K562 (cell line): ENCODE data around the gene ARL16. TPM values are rescaled to one million over a fixed set of nuclear protein-coding genes. Genes with fewer than 3 reads are reported as not detected.

Experiments used
- COPS2 ChIP-seq: fragments of 450-650 bp; conservative IDR thresholded peaks from 2 replicates; pipeline ENCODE4 v1.6.1; 2016; ENCODE audit warnings: mild to moderate bottlenecking, moderate library complexity
- ELF1 ChIP-seq: fragments of 200-800 bp; sonication (Bioruptor generic); IDR thresholded peaks from 2 replicates; pipeline ENCODE4 v1.6.1; 2016; ENCODE audit warnings: missing genetic modification characterization, missing compliant biosample characterization
- FOXM1 ChIP-seq, 2 experiments: fragments of 450-650 bp in 1 of 2; sonication (generic) in 1 of 2; formaldehyde crosslinking in 1 of 2; IDR thresholded peaks; 2 replicates each; pipeline versions ENCODE4 v1.6.1 to v1.9.0; 2017 to 2022; ENCODE audit warnings: low read depth in 2 of 2, mild to moderate bottlenecking in 2 of 2, missing genetic modification reagents in 1 of 2, moderate library complexity in 1 of 2
- HDAC1 ChIP-seq, 2 experiments: fragments of 450-650 bp; IDR thresholded peaks; 2 replicates each; pipeline ENCODE4 v1.6.1; 2016 to 2017; ENCODE audit warnings: inconsistent platforms in 1 of 2, mild to moderate bottlenecking in 1 of 2, moderate library complexity in 1 of 2
- HDAC3 ChIP-seq: fragments of 450-650 bp; IDR thresholded peaks from 2 replicates; pipeline ENCODE4 v1.6.1; 2018; ENCODE audit warnings: borderline replicate concordance, mild to moderate bottlenecking, moderate library complexity; ENCODE audit not compliant: partially characterized antibody
- JUND ChIP-seq, 2 experiments: IDR thresholded peaks; 2 replicates in 1 of 2; 3 replicates in 1 of 2; pipeline ENCODE4 v1.6.1; 2011; ENCODE audit warnings: borderline replicate concordance in 2 of 2, low read depth in 2 of 2, low read length in 2 of 2, improper control_type of control experiment in 1 of 2, missing biosample characterization in 1 of 2, missing genetic modification characterization in 1 of 2, missing genetic modification reagents in 1 of 2
- KDM2B ChIP-seq: fragments of 250-450 bp; sonication (Bioruptor Pico); IDR thresholded peaks from 2 replicates; pipeline ENCODE4 v1.8.0; 2021; ENCODE audit warnings: mild to moderate bottlenecking, moderate library complexity
- KDM4B ChIP-seq, 2 experiments: fragments of 450-650 bp in 1 of 2; sonication (generic) in 1 of 2; IDR thresholded peaks; 2 replicates each; pipeline ENCODE4 v1.6.1; 2016 to 2017; ENCODE audit warnings: borderline replicate concordance in 2 of 2, antibody characterized with exemption in 1 of 2, low read depth in 1 of 2, mild to moderate bottlenecking in 1 of 2
- KLF1 ChIP-seq: fragments of 450-650 bp; IDR thresholded peaks from 2 replicates; pipeline ENCODE4 v1.6.1; 2016; ENCODE audit warnings: missing genetic modification characterization, missing compliant biosample characterization
- MEIS2 ChIP-seq: fragments of 450-650 bp; IDR thresholded peaks from 2 replicates; pipeline ENCODE4 v1.6.1; 2014; ENCODE audit warnings: mild to moderate bottlenecking; ENCODE audit not compliant: partially characterized antibody
- MTA3 ChIP-seq: fragments of 450-650 bp; formaldehyde crosslinking; IDR thresholded peaks from 2 replicates; pipeline ENCODE4 v1.6.1; 2017; ENCODE audit warnings: mild to moderate bottlenecking, borderline replicate concordance
- NEUROD1 ChIP-seq: fragments of 150-350 bp; IDR thresholded peaks from 2 replicates; pipeline ENCODE4 v1.6.1; 2014; ENCODE audit warnings: borderline replicate concordance, low read length, low read depth; ENCODE audit not compliant: partially characterized antibody
- NR2C2 ChIP-seq, 2 experiments: fragments of 200-800 bp in 1 of 2; sonication (Bioruptor generic) in 1 of 2; sonication (generic) in 1 of 2; formaldehyde crosslinking in 1 of 2; IDR thresholded peaks; 2 replicates each; pipeline versions ENCODE4 v1.6.1 to v1.8.0; 2016 to 2022; ENCODE audit warnings: mild to moderate bottlenecking in 1 of 2, missing compliant biosample characterization in 1 of 2, missing genetic modification characterization in 1 of 2, missing genetic modification reagents in 1 of 2
- PML ChIP-seq: IDR thresholded peaks from 2 replicates; pipeline ENCODE4 v1.6.1; 2012; ENCODE audit warnings: low read length, inconsistent platforms
- SPI1 ChIP-seq: IDR thresholded peaks from 2 replicates; pipeline ENCODE4 v1.6.1; 2011; ENCODE audit warnings: low read depth, low read length, control low read depth, borderline replicate concordance
- TBP ChIP-seq: optimal IDR thresholded peaks from 2 replicates; pipeline ENCODE3; 2011; ENCODE audit warnings: low read depth, low read length, improper control_type of control experiment
- TEAD1 ChIP-seq, 2 experiments: fragments of 450-650 bp in 1 of 2; sonication (generic) in 1 of 2; formaldehyde crosslinking; IDR thresholded peaks; 2 replicates each; pipeline versions ENCODE4 v1.4.0 to v1.8.0; 2020 to 2022; ENCODE audit warnings: mild to moderate bottlenecking in 2 of 2, missing genetic modification reagents in 1 of 2
- ZBED1 ChIP-seq: IDR thresholded peaks from 2 replicates; pipeline ENCODE4 v1.6.1; 2014
- ZC3H11A ChIP-seq: IDR thresholded peaks from 2 replicates; pipeline ENCODE4 v1.6.1; 2012; ENCODE audit warnings: low read depth, low read length, improper control_type of control experiment
- ZNF766 ChIP-seq: fragments of 200-800 bp; sonication (Bioruptor generic); conservative IDR thresholded peaks from 2 replicates; pipeline ENCODE4 v1.6.1; 2016; ENCODE audit warnings: missing genetic modification characterization, missing compliant biosample characterization
- ZNF785 ChIP-seq: fragments of 250-450 bp; sonication (Bioruptor Pico); IDR thresholded peaks from 2 replicates; pipeline ENCODE4 v1.4.0; 2020; ENCODE audit warnings: mild to moderate bottlenecking
- polyA plus RNA-seq, 8 experiments: library from polyadenylated mRNA; depleted of rRNA in 4 of 8; stranded (reverse) in 5 of 8; unstranded in 3 of 8; fragments of >200 nt; fragmentation: Nextera tagmentation in 2 of 8; fragmentation: Illumina TruSeq in 1 of 8; extraction: Ambion mirVana in 2 of 8; extraction: Trizol in 1 of 8; gene quantifications; 2 replicates each; pipeline versions ENCODE4 v1.2.1 to v1.2.3, GENCODE V29; 2011 to 2014; ENCODE audit warnings: inconsistent platforms in 1 of 8, missing spikeins in 1 of 8
- total RNA-seq, 7 experiments: library from RNA; depleted of rRNA in 6 of 7; stranded (reverse); fragments of >200 nt in 6 of 7; fragmentation: Illumina TruSeq in 2 of 7; extraction: Trizol in 2 of 7; gene quantifications; 2 replicates each; pipeline versions ENCODE4 v1.2.1 to v1.2.3, GENCODE V29; 2011 to 2021; ENCODE audit warnings: low replicate concordance in 1 of 7
- TF ChIP-seq, protein P1 (sequence below): sonication (generic); formaldehyde crosslinking; IDR thresholded peaks from 2 replicates; pipeline ENCODE4 v1.8.1; 2023; ENCODE audit warnings: mild to moderate bottlenecking, missing genetic modification reagents, moderate library complexity
- TF ChIP-seq, protein P2 (sequence below), 2 experiments: IDR thresholded peaks; 2 replicates each; pipeline ENCODE4 v1.6.1; 2012; ENCODE audit warnings: improper control_type of control experiment in 2 of 2, low read depth in 2 of 2, low read length in 2 of 2, borderline replicate concordance in 1 of 2

ARL16 gene
- total and polyA plus RNA-seq, 9 of the 15 experiments (the other 6 are each of a cell fraction or from before 2014, with no cell fraction given) = 5.4 to 32.4 (median 22.6) TPM

- TF ChIP-seq, protein P1, sequence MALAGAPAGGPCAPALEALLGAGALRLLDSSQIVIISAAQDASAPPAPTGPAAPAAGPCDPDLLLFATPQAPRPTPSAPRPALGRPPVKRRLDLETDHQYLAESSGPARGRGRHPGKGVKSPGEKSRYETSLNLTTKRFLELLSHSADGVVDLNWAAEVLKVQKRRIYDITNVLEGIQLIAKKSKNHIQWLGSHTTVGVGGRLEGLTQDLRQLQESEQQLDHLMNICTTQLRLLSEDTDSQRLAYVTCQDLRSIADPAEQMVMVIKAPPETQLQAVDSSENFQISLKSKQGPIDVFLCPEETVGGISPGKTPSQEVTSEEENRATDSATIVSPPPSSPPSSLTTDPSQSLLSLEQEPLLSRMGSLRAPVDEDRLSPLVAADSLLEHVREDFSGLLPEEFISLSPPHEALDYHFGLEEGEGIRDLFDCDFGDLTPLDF (CRISPR knock-in tag) = no peak
- TF ChIP-seq NR2C2 (CRISPR knock-in tag; IDR thresholded peaks at IDR 0.05) = no peak
- TF ChIP-seq NR2C2 (tag; IDR thresholded peaks at IDR 0.05) = peak; percentile 66
- peak; percentile 86 for TF ChIP-seq SPI1
- TF ChIP-seq NEUROD1 = peak; percentile 98
- no peak for TF ChIP-seq JUND (IDR thresholded peaks at IDR 0.05; ENCODE audit: borderline replicate concordance, low read depth, low read length)
- no peak for TF ChIP-seq JUND (tag; IDR thresholded peaks at IDR 0.05; ENCODE audit: borderline replicate concordance, low read depth, low read length)
- TF ChIP-seq ZC3H11A = no peak
- 0 out of 2 replicates have a peak, but pooled peaks have one; percentile 21 for TF ChIP-seq KLF1 (tag)
- TF ChIP-seq TBP = peak; percentile 58
- no peak for TF ChIP-seq COPS2
- TF ChIP-seq KDM2B = no peak
- 0 out of 2 replicates have a peak, but pooled peaks have one; percentile 3 for TF ChIP-seq PML
- TF ChIP-seq, protein P2, sequence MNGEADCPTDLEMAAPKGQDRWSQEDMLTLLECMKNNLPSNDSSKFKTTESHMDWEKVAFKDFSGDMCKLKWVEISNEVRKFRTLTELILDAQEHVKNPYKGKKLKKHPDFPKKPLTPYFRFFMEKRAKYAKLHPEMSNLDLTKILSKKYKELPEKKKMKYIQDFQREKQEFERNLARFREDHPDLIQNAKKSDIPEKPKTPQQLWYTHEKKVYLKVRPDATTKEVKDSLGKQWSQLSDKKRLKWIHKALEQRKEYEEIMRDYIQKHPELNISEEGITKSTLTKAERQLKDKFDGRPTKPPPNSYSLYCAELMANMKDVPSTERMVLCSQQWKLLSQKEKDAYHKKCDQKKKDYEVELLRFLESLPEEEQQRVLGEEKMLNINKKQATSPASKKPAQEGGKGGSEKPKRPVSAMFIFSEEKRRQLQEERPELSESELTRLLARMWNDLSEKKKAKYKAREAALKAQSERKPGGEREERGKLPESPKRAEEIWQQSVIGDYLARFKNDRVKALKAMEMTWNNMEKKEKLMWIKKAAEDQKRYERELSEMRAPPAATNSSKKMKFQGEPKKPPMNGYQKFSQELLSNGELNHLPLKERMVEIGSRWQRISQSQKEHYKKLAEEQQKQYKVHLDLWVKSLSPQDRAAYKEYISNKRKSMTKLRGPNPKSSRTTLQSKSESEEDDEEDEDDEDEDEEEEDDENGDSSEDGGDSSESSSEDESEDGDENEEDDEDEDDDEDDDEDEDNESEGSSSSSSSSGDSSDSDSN (IDR thresholded peaks at IDR 0.05; ENCODE audit: borderline replicate concordance in 1 of 2, low read depth in 2 of 2, low read length in 2 of 2) = 0 out of 4 replicates have a peak, but pooled peaks of 1 of the 2 experiments have one; percentile 67
- no peak; the same call in 1 of the 2 replicates for TF ChIP-seq FOXM1 (IDR thresholded peaks at IDR 0.05; ENCODE audit: low read depth)
- TF ChIP-seq FOXM1 (CRISPR knock-in tag; IDR thresholded peaks at IDR 0.05; ENCODE audit: low read depth) = no peak
- no peak for TF ChIP-seq ZNF766 (CRISPR knock-in tag)
- TF ChIP-seq ELF1 (tag) = peak; percentile 98
- TF ChIP-seq MEIS2 = peak; percentile 83
- no peak for TF ChIP-seq HDAC3
- peak; percentile 99 for TF ChIP-seq MTA3
- TF ChIP-seq KDM4B (IDR thresholded peaks at IDR 0.05; ENCODE audit: borderline replicate concordance in 2 of 2, low read depth in 1 of 2) = 0 out of 4 replicates have a peak, but pooled peaks of 1 of the 2 experiments have one; percentile 37
- peak in 1 of 2 experiments; percentile 84; a peak in 2 of 4 replicates for TF ChIP-seq HDAC1 (IDR thresholded peaks at IDR 0.05)
- TF ChIP-seq ZBED1 = no peak
- TF ChIP-seq TEAD1 (CRISPR knock-in tag; IDR thresholded peaks at IDR 0.05) = peak; percentile 71 to 99; a peak in 3 of 4 replicates
- TF ChIP-seq ZNF785 (CRISPR knock-in tag) = no peak
Observed at GRCh38 chr17:81683584-81684441, at the start of gene ARL16, which contains the start of gene HGS (continued).
